ENCODE data around the gene OSM.
A peak's percentile ranks its signal among the peaks of the same experiment; 100 is the strongest.

Gene OSM

DNA sequence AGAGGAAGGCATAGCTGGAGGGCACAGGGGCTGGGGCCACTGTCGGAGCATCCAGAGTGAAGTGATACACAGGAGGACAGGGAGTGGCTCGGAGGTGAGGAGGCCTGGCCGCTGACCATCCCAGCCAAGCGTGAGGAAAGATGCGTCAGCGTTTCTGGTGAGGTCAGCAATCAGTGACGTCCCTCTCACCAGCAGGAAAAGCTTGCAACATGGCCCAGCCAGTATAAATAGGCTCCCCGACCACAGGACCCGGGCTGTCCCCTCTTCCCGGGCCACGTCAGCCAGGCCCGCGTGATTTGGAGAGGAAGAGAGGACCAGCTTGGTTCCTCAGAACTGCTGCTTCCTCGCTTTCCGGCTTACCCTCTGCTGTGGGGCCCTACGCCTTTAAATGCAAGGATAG is 4.2 kb upstream of the OSM start:
- no peak overlapping the region for H3K9ac ChIP-seq (ENCODE audit: low read depth, low read length)
- no peaks in the 10 kb centered on the region for H3K9me3 ChIP-seq (ENCODE audit: control insufficient read depth, insufficient read depth, low read length)
- no peaks in the 10 kb centered on the region for H3K4me1 ChIP-seq (ENCODE audit: control insufficient read depth, insufficient read depth, low read length)
- H3K36me3 ChIP-seq (ENCODE audit: control insufficient read depth, insufficient read depth, low read length), result no peaks in the 10 kb centered on the region
- H3K4me3 ChIP-seq (ENCODE audit: low read depth, low read length), result no peak overlapping the region
- H3K27ac ChIP-seq (ENCODE audit: low read depth, low read length), result no peak overlapping the region
- no peaks in the 10 kb centered on the region for H3K27me3 ChIP-seq (ENCODE audit: control insufficient read depth, insufficient read depth, low read length)

- H3K27ac ChIP-seq (ENCODE audit: low read depth, low read length), result no peak overlapping the region
- H3K9me3 ChIP-seq (ENCODE audit: control insufficient read depth, insufficient read depth, low read length), result no peaks in the 10 kb centered on the region
- no peak overlapping the region for H3K4me3 ChIP-seq (ENCODE audit: low read depth, low read length)
- H3K4me1 ChIP-seq (ENCODE audit: control insufficient read depth, insufficient read depth, low read length), result no peaks in the 10 kb centered on the region
- H3K36me3 ChIP-seq (ENCODE audit: control insufficient read depth, insufficient read depth, low read length), result no peaks in the 10 kb centered on the region
- no peaks in the 10 kb centered on the region; the same call in 1 of the 2 replicates for H3K27me3 ChIP-seq (ENCODE audit: control insufficient read depth, insufficient read depth, low read length)
- no peak overlapping the region for H3K9ac ChIP-seq (ENCODE audit: low read depth, low read length)
These were observed 1.7 kb upstream of the OSM start for GRCh38 chr22:30268331-30268730.

DNA sequence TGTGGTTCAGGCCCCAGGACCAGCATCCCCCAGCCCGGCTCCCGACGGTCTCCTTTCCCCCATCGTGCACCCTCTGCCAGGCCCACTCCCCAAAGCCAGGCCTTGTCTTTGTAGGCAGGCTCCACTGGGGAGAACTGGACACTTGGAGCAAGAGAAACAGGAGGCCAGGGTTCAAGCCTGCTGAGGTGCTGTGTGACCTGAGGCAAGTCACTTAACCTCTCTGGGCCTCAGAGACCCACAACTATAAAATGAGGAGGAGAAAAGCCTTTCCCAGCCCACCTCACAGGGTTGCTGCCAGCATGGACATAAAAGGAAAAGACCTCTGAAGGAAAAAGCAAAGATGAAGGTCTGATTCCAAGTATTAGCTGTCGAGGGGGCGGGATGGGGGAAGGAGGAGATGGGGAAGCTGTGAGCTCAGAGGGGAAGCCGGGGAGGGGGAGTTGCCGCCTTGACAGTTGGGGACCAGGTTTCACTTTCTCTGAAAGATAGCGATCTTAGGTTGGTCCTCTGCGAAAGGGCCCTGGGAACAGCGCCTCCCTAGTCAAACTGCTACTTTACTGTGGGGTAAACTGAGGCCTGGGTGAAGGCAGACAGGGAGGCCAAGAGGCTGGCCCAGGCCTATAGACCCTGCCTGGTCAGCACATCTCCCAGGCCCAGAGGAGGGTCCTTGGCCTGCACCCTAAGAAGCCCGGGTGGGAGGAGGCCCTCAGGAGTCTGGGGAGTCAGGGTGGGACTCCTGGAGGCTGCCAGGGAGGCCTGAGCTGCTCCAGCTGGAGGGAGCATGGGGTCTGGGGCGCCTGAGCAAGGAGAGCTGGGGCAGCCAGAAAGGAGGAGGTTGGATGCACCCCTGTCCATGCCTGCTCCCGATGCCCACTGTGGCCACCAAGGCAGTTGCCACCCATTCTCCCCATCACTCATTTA is 991 bp upstream of the OSM start:
- H3K9ac ChIP-seq (ENCODE audit: low read depth, low read length), result no peak overlapping the region
- no peaks in the 10 kb centered on the region for H3K9me3 ChIP-seq (ENCODE audit: control insufficient read depth, insufficient read depth, low read length)
- no peak overlapping the region for H3K4me3 ChIP-seq (ENCODE audit: low read depth, low read length)
- no peaks in the 10 kb centered on the region for H3K4me1 ChIP-seq (ENCODE audit: control insufficient read depth, insufficient read depth, low read length)
- H3K27ac ChIP-seq (ENCODE audit: low read depth, low read length), result no peak overlapping the region
- no peaks in the 10 kb centered on the region; the same call in 1 of the 2 replicates for H3K27me3 ChIP-seq (ENCODE audit: control insufficient read depth, insufficient read depth, low read length)
- no peaks in the 10 kb centered on the region for H3K36me3 ChIP-seq (ENCODE audit: control insufficient read depth, insufficient read depth, low read length)

- H3K4me1 ChIP-seq (ENCODE audit: control insufficient read depth, insufficient read depth, low read length), result no peaks in the 10 kb centered on the region
- no peak overlapping the region for H3K27ac ChIP-seq (ENCODE audit: low read depth, low read length)
- H3K4me3 ChIP-seq (ENCODE audit: low read depth, low read length), result no peak overlapping the region
- no peak overlapping the region for H3K9ac ChIP-seq (ENCODE audit: low read depth, low read length)
- H3K27me3 ChIP-seq (ENCODE audit: control insufficient read depth, insufficient read depth, low read length), result no peaks in the 10 kb centered on the region; the same call in 1 of the 2 replicates
- H3K36me3 ChIP-seq (ENCODE audit: control insufficient read depth, insufficient read depth, low read length), result no peaks in the 10 kb centered on the region
- no peaks in the 10 kb centered on the region for H3K9me3 ChIP-seq (ENCODE audit: control insufficient read depth, insufficient read depth, low read length)
These were observed 717 bp downstream of the OSM start for GRCh38 chr22:30265823-30266444.

GRCh38 chr22:30265131-30265720 is 1.4 kb downstream of the OSM start:
- Histone ChIP-seq H3K9me3 (ENCODE audit: control insufficient read depth, insufficient read depth, low read length) (no peaks in the 10 kb centered on the region), H3K27me3 (ENCODE audit: control insufficient read depth, insufficient read depth, low read length) (no peaks in the 10 kb centered on the region; the same call in 1 of the 2 replicates), H3K4me3 (ENCODE audit: low read depth, low read length) (no peak overlapping the region), H3K9ac (ENCODE audit: low read depth, low read length) (no peak overlapping the region), H3K4me1 (ENCODE audit: control insufficient read depth, insufficient read depth, low read length) (no peaks in the 10 kb centered on the region), H3K27ac (ENCODE audit: low read depth, low read length) (no peak overlapping the region), H3K36me3 (ENCODE audit: control insufficient read depth, insufficient read depth, low read length) (no peaks in the 10 kb centered on the region)

GRCh38 chr22:30263883-30264282 is 2.8 kb downstream of the OSM start:
- no peak overlapping the region for H3K4me3 ChIP-seq (ENCODE audit: low read depth, low read length)
- H3K27ac ChIP-seq (ENCODE audit: low read depth, low read length), result no peak overlapping the region
- no peaks in the 10 kb centered on the region for H3K4me1 ChIP-seq (ENCODE audit: control insufficient read depth, insufficient read depth, low read length)

GRCh38 chr22:30262917-30263741 is 3.5 kb downstream of the OSM start:
- Histone ChIP-seq H3K9me3 (ENCODE audit: control insufficient read depth, insufficient read depth, low read length) (no peaks in the 10 kb centered on the region), H3K36me3 (ENCODE audit: control insufficient read depth, insufficient read depth, low read length) (no peaks in the 10 kb centered on the region), H3K27me3 (ENCODE audit: control insufficient read depth, insufficient read depth, low read length) (no peaks in the 10 kb centered on the region; the same call in 1 of the 2 replicates), H3K9ac (ENCODE audit: low read depth, low read length) (peak overlapping the region; percentile 45; the same call in 1 of the 2 replicates), H3K4me3 (ENCODE audit: low read depth, low read length) (no peak overlapping the region), H3K27ac (ENCODE audit: low read depth, low read length) (peak overlapping the region; percentile 12), H3K4me1 (ENCODE audit: control insufficient read depth, insufficient read depth, low read length) (no peaks in the 10 kb centered on the region)

More at GRCh38 chr22:30263883-30264282, 2.8 kb downstream of the OSM start:
- Histone ChIP-seq H3K9ac (ENCODE audit: low read depth, low read length) (no peak overlapping the region), H3K9me3 (ENCODE audit: control insufficient read depth, insufficient read depth, low read length) (no peaks in the 10 kb centered on the region), H3K36me3 (ENCODE audit: control insufficient read depth, insufficient read depth, low read length) (no peaks in the 10 kb centered on the region), H3K27me3 (ENCODE audit: control insufficient read depth, insufficient read depth, low read length) (no peaks in the 10 kb centered on the region; the same call in 1 of the 2 replicates)

DNA sequence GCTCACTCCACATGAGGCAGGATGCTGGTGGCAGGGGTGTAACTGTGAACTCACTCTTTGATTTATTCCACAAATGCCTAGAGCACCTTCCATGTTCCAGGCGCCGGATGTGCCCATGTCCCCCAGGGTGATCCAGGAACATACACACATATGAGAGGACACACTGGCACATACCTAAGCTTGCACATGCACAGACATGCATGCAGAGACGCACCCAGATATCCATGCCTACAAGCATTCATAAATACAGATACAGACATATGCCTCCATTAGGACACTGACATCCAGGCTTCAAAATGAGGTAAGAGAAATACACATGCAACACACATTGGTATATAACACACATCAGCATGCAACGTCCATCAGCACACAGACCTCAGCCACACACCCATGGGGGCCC is 4.5 kb downstream of the OSM start:
- Histone ChIP-seq H3K9ac (ENCODE audit: low read depth, low read length) (no peak overlapping the region), H3K4me1 (ENCODE audit: control insufficient read depth, insufficient read depth, low read length) (no peaks in the 10 kb centered on the region), H3K27ac (ENCODE audit: low read depth, low read length) (no peak overlapping the region), H3K27me3 (ENCODE audit: control insufficient read depth, insufficient read depth, low read length) (no peaks in the 10 kb centered on the region; the same call in 1 of the 2 replicates), H3K4me3 (ENCODE audit: low read depth, low read length) (no peak overlapping the region), H3K36me3 (ENCODE audit: control insufficient read depth, insufficient read depth, low read length) (no peaks in the 10 kb centered on the region), H3K9me3 (ENCODE audit: control insufficient read depth, insufficient read depth, low read length) (no peaks in the 10 kb centered on the region)

DNA sequence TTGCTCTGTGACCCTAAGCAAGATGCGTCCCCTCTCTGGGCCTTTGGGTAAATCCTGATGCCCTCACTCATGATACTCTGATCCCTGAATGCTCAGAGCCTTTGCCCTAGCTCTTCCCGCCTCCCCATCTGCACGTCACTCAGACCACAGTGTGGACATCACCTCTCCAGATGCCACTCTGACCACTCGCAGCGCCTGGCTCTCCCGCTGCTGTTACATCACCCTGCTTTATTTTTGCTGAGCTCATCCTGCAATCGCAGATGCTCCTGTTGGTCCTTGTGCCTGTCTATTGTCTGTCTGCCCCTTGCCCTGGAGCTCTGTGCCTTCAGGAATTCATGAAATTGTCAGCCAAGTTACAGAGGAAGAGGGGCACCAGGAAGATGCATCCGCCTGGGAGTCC is 5.5 kb downstream of the OSM start:
- no peaks in the 10 kb centered on the region for H3K36me3 ChIP-seq (ENCODE audit: control insufficient read depth, insufficient read depth, low read length)
- H3K4me1 ChIP-seq (ENCODE audit: control insufficient read depth, insufficient read depth, low read length), result peaks cover 5% of the 10 kb centered on the region; the same call in 1 of the 2 replicates
- no peaks in the 10 kb centered on the region; the same call in 1 of the 2 replicates for H3K27me3 ChIP-seq (ENCODE audit: control insufficient read depth, insufficient read depth, low read length)
- H3K4me3 ChIP-seq (ENCODE audit: low read depth, low read length), result no peak overlapping the region
- H3K9me3 ChIP-seq (ENCODE audit: control insufficient read depth, insufficient read depth, low read length), result no peaks in the 10 kb centered on the region
- H3K9ac ChIP-seq (ENCODE audit: low read depth, low read length), result no peak overlapping the region
- H3K27ac ChIP-seq (ENCODE audit: low read depth, low read length), result no peak overlapping the region

DNA sequence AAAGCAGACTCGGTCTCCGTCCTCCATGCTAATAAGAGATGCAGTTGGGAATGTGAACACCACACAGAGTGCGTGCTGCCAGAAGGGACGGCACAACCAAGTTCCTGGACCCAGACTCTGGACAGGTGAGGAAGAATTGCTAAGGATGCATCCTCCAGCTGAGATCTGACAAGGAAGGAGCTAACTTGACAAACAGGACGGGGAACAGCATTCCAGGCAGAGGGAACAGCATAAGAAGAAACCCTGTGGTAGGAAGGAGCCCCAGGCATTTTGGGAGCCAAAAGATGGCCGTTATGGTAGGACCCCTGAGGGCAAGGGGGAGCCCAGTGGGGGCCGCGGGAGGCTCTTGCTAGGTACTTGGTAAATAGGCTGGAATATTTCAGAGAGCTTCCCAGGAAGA is 6.0 kb downstream of the OSM start:
- Histone ChIP-seq H3K27me3 (ENCODE audit: control insufficient read depth, insufficient read depth, low read length) (no peaks in the 10 kb centered on the region; the same call in 1 of the 2 replicates), H3K9ac (ENCODE audit: low read depth, low read length) (no peak overlapping the region)

More for the DNA sequence above, 6.0 kb downstream of the OSM start:
- no peaks in the 10 kb centered on the region for H3K36me3 ChIP-seq (ENCODE audit: control insufficient read depth, insufficient read depth, low read length)
- no peak overlapping the region for H3K27ac ChIP-seq (ENCODE audit: low read depth, low read length)
- H3K4me3 ChIP-seq (ENCODE audit: low read depth, low read length), result no peak overlapping the region
- no peaks in the 10 kb centered on the region for H3K9me3 ChIP-seq (ENCODE audit: control insufficient read depth, insufficient read depth, low read length)
- H3K4me1 ChIP-seq (ENCODE audit: control insufficient read depth, insufficient read depth, low read length), result peaks cover 8% of the 10 kb centered on the region; the same call in 1 of the 2 replicates

Measured in HUES48 (cell line).